ENCODE results near the gene CNP.

CNP gene

GRCh38 chr17:41941168-41941567, 25.4 kb upstream of the CNP start:
- DNase-seq (ENCODE audit: low read depth in 2 of 2), result no peak

DNA sequence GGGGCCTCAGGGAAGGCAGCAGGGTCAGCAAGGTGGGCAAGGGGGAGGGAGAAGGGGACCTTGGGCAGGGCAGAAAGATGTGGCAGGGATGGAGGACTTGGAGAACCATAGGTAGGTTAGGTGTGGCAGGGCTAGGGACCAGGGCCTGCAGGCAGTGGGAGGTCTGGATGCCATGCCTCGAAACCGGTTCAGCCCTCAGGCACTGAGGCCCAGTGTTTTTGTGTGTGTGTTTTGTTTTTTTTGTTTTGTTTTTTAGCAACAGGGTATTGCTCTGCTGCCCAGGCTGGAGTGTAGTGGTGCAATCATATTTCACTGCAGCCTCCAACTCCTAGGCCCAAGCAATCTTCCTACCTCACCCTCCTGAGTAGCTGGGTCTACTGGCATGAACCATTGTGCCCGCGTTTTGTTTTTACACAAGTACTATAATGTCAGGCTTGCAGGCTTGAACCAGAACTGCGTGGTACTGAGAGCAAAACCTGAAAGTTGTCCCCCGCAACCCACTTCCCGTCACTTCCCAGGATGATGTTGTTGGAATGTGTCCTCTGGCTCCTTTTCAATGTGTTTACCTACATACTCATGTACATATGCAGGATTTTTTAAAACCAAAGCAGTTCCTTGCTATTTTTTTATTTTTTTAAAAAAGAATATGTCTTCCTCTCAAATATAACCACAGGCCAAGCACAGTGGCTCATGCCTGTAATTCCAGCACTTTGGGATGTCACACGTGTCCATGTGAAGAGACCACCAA, 23.8 kb upstream of the CNP start:
- no peak for DNase-seq (ENCODE audit: low read depth in 2 of 2)

- no peak for DNase-seq (ENCODE audit: low read depth in 2 of 2)
These were observed 23.1 kb upstream of the CNP start for GRCh38 chr17:41943492-41943891.

DNA sequence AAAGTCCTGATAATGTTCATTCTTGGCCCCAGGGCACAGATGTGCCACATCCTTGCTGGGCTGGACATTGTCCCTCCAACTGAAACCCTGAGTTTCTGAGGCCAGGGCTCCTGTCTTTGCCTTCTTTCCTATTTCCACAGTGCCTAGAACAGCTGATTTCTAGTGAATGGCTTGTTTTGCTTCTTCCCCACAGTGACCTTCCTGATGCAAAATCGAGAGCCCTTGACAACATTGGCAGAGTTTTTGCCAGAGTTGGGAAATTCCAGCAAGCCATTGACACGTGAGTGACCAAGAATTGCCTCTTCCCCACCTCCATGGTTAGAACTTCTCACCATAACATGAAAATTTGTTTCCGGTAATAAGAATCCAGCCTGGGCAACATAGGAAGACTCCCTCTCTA, 21.7 kb upstream of the CNP start:
- DNase-seq (ENCODE audit: low read depth in 2 of 2), result no peak

GRCh38 chr17:41948762-41949460, 17.7 kb upstream of the CNP start:
- no peak for DNase-seq (ENCODE audit: low read depth in 2 of 2)

DNA sequence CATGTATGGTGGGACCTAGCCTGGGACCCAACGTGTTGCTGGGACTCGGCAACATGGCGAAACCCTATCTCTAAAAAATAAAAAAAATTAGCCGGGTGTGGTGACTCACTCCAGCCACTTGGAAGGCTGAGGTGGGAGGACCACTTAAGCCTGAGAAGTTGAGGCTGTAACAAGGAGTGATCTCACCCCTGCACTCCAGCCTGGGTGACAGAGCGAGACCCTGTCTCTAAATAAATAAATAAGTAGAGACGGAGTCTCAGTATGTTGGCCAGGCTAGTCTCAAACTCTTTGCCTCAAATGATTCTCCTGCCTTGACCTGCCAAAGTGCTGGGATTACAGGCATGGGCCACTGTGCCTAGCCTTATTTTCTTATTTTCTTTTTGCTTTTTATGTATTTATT, 10.1 kb upstream of the CNP start:
- no peak for DNase-seq (ENCODE audit: low read depth in 2 of 2)

DNA sequence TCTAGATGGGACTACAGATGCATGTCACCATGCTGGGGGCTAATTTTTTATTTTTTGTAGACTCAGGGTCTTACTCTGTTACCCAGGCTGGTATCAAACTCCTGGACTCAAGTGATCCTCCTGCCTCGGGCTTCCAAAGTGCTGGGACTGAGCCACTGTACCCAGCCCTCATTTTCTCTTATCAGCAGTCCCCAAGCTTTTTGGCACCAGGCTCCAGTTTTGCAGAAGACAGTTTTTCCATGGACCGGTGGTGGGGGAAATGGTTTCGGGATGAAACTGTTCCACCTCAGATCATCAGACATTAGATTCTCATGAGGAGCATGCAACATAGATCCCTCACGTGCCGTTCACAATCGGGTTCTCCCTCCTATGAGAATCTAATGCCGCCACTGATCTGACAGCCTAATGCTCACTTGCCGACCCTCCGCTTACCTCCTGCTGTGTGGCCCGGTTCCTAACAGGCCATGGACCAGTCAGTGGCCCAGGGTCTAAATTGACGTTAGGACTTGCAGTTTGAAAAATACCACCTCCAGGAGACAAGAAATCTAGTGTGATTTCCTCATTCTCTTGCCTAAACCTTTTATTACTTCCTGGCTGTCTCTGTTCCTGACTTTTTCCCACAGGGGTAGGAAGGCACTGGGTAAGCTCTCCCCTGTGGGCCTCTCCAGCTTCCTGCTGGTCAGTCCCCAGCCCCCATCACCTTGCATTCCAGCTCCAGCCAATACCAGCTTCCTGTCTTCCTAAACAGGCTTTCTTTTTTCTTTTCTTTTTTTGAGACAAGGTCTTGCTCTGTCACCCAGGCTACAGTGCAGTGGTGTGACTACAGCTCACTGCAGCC, 9.3 kb upstream of the CNP start:
- DNase-seq (ENCODE audit: low read depth in 2 of 2), result no peak

DNA sequence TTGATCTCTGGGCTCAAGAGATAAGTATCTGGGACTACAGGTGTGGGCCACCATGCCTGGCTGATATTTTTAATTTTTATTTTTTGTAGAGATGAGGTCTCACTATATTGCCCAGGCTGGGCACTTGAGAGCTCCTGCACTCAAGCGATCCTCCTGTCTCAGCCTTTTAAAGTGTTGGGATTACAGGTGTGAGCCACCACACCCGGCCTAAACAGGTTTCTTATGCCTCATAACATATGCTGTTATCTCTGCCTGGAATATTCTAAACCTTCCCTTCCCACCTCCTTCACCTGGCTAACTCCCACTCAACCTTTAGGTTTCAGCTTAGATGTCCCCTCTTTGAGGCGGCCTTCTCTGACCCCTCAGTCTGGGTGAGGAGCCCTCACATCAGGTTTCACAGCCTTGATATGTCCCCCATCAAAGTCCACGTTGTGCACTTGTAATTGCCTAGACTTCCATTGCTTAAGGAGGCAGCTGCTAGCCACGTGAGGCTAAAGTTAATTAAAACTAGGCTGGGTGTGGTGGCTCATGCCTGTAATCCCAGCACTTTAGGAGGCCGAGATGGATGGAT, 8.6 kb upstream of the CNP start:
- no peak for DNase-seq (ENCODE audit: low read depth in 2 of 2)

GRCh38 chr17:41959030-41959335, 7.6 kb upstream of the CNP start:
- no peak for DNase-seq (ENCODE audit: low read depth in 2 of 2)

DNA sequence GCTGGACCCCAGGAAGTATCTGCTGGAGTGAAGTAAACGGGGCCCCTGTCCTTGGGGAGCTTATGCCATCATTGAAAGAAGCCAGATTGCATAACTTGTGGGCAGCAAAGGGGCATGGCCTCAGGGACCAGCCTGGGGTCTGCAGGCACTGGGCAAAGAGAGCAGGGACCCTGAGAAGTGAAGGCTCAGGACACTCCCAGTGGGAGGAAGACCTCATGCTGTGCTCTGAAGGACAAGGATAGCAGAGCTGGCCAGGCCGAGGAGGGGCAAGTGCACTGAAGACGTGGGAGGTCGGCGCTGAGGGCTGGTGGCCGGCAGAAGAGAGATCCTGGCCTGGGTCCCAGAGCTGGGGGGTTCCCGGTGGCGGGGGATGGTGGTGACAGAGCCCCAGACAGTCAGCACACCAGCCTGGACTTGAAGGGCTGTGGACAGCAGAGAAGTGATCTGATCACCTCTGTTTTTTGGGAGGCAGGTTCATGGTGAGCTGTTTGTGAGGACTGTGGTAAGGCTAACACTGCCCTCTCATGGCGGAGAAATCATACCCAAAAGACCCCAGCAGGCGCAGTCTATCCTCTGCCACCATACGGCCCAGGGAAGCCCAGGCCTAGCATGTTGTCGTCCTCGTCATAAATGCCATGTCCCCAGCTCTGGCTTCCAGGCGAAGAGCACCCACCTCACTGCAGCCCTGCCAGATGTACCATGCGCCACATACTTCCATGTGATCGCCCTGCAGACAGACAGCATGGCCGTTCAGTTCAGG, 7.1 kb upstream of the CNP start:
- no peak for DNase-seq (ENCODE audit: low read depth in 2 of 2)

- DNase-seq (ENCODE audit: low read depth in 2 of 2), result no peak
These were observed 4.5 kb upstream of the CNP start for GRCh38 chr17:41962111-41962510.

DNA sequence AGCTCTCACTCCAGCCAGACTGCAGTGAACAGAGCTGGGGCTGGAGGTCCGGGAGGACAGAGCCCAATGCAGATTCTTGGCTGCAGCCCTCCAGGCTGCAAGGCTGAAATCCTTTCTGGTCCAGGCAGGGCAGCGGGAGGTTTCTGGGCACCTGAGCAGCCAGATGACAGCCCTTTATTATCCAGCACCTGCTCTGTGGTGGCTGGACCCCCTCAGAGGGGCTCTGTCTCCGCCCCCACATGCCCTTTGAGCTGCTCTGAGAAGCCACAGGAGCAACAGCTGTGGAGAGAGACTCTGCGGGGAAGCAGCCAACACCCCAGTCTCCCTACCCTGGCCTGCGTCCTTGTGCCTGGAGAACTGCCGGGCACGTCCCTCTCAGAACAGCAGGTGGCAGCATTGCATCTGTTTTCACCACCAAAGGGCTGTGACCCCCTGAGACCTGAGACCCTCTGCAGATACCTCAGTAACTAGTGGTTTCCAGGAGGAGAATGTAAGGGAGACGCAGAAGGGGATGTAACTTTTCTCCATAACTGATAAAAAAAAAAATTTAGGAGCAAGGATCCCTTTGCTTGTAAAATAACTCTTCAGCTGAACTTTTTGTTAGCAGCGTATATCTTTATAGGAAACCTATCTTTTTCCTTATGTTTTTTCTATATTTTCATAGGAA, 3.7 kb upstream of the CNP start:
- peak; percentile 48 to 61 for DNase-seq (ENCODE audit: low read depth in 2 of 2)

DNA sequence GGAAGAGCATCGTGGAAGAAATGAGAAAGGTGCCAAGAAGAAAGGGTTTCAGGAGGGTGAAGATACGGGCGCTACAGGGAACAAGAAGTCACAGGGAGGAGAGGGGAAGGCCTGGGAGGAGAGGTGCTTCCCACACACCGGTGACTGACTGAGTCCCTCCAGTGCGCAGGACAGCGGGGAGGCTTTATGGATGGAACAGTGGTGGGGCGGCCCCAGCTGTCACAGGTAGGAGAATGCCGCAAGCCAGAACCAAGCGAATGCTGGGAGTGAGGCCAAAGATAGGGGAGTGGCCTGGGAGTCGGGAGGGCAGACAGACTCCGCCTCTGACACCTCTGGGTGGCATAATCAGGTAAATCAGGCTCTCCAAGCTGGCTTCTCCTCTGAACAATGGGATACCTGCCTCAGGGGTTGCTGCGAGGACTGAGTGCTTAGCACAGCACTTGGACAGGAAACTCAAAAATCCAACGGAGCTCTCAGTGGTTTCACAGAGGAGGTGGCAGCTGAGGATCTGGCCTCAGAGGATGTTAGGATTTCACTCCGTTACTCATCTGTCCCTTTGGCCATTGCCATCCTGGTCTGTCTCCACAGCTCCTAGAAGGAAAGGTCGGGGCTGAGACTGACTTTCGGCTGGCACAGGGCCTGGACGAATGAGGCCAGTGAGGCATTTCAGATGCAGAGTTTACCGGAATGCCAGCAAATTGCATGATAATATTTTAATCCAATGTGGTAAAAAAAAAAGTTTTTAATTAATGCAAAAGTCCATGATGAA, 717 bp upstream of the CNP start:
- peak; percentile 52 to 68 for DNase-seq (ENCODE audit: low read depth in 2 of 2)

DNA sequence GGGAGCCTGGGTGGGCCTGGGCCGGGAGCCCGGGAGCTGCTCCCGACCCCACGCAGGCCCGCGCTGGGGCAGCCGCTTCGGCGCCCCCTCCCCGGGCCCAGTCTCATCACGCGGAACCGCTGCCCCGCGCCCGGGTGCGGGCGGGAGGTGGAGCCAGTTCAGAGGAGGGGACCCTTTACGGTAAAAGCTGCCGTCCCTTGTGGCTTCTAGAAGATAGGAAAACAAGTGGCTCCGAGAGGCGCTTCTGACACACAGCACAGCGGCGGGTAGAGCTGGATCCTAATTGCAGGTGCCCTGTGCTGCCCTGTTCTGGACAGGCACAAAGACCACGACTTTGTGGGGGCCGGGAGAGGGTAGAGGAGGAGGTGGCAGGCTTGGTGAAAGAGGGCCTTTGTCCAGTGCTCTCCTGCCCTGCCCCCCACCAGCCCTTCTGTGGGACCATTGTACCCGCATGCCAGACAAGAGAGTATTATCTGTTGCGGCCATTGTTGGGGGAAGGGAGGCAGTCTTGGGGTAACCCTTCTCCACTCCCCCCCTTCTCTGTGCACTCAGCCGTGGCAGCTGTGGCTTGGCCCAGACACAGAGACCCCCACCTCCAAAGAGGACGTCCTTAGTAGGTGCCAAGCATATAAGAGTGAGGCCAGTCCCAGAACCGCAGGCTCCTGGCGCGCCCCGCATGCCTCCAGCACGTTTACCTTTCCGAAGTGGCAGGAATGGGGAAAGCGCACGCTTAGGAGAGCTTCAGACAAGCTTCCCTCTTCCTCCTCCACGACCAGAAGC, 736 bp downstream of the CNP start:
- peak; percentile 18 to 20 for DNase-seq (ENCODE audit: low read depth in 2 of 2)

DNA sequence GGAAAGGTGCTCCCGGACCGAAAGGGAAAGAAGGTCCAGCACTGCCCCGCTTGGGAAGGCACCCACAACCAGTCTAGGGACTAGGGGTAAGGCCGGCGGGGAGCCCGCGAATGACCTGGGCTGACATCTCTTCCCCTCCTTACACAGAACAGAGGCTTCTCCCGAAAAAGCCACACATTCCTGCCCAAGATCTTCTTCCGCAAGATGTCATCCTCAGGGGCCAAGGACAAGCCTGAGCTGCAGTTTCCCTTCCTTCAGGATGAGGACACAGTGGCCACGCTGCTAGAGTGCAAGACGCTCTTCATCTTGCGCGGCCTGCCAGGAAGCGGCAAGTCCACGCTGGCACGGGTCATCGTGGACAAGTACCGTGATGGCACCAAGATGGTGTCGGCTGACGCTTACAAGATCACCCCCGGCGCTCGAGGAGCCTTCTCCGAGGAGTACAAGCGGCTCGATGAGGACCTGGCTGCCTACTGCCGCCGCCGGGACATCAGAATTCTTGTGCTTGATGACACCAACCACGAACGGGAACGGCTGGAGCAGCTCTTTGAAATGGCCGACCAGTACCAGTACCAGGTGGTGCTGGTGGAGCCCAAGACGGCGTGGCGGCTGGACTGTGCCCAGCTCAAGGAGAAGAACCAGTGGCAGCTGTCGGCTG, 1.5 kb downstream of the CNP start:
- no peak for DNase-seq (ENCODE audit: low read depth in 2 of 2)

DNA sequence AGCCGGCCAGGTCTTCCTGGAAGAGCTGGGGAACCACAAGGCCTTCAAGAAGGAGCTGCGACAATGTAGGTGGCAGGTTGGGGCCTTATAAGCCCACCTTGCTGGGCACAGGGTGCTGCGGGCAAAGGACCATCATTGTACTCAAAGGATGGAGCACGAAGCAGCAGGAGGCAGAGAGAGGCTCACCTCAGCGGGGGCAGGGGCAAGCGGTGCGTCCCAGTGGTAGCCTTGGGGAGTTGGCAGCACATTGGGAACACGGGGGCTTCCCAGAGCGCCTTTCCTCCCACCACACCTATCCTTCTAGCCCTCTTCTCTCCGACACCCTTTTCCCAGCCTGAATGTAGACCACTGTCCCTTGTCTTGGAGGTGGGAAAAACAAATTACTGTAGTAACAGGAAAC, 2.1 kb downstream of the CNP start:
- no peak for DNase-seq (ENCODE audit: low read depth in 2 of 2)

DNA sequence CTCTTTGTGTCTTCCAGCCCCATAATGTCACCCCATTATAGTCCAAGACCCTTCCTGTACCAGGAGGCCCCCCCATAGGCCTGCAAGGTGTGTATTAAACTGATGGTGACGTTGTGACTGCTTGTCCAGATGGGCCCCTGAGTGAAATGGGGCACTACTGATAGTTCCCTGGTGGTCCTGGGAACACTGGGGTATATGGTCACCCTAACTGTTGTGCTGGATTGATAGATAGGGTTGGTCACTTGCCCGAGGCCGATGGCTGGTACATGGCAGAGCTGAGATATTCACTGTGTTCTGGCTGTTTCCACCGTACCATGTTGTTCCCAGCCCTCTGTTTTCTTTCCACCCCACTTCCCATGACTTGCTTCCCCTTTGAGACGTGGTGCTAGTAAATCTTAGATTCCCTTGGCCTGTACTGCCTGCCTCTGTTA, 4.3 kb downstream of the CNP start:
- DNase-seq (ENCODE audit: low read depth in 2 of 2), result no peak

DNA sequence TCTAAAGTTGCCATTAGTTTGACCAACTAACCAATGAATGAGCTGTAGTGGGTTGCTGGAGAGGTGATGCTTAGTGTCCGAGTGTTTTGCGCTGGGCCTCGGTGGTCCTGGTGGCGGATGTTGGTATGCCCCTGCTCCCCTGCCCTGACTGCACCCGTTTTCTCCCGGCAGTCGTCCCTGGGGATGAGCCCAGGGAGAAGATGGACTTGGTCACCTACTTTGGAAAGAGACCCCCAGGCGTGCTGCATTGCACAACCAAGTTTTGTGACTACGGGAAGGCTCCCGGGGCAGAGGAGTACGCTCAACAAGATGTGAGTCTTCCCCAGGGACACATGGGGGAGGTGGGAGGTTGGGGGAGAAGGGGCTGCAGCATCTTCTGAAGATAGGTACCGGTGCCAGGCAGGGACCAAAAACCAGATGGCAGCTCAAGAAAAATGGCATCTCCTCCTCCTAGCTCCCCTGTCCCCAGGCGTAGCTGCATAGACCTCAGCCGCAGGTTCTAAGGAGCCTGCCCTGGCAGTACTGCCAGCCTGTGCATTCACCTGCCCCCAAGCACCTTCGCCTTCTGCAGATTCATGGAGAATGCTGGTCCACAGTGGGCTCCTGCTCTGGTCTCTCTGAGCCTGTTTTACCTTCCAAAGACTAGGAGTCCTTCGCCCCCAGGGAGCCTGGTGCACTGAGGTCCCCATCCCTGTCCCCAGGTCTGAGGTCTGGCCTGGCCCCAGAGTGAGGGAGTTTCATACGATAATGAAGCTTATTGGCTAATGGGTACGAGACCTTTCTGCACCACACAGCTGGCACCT, 5.3 kb downstream of the CNP start:
- no peak for DNase-seq (ENCODE audit: low read depth in 2 of 2)
